ENCODE results near the gene GRAMD1A.

DNA sequence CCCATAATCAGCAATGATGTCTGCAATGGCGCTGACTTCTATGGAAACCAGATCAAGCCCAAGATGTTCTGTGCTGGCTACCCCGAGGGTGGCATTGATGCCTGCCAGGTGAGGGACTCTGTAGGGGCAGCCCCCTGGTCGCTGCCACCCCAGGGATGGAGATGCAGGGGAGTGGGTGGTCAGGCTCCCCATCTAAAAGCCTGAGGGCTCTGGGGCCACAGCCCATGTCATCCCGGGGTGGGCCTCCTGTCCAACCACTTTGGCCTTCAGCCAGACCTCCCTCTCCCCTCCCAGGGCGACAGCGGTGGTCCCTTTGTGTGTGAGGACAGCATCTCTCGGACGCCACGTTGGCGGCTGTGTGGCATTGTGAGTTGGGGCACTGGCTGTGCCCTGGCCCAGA is 65.5 kb downstream of the GRAMD1A start:
- TF ChIP-seq, protein P1, sequence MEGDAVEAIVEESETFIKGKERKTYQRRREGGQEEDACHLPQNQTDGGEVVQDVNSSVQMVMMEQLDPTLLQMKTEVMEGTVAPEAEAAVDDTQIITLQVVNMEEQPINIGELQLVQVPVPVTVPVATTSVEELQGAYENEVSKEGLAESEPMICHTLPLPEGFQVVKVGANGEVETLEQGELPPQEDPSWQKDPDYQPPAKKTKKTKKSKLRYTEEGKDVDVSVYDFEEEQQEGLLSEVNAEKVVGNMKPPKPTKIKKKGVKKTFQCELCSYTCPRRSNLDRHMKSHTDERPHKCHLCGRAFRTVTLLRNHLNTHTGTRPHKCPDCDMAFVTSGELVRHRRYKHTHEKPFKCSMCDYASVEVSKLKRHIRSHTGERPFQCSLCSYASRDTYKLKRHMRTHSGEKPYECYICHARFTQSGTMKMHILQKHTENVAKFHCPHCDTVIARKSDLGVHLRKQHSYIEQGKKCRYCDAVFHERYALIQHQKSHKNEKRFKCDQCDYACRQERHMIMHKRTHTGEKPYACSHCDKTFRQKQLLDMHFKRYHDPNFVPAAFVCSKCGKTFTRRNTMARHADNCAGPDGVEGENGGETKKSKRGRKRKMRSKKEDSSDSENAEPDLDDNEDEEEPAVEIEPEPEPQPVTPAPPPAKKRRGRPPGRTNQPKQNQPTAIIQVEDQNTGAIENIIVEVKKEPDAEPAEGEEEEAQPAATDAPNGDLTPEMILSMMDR (IDR thresholded peaks at IDR 0.05; ENCODE audit: control extremely low read depth in 1 of 3, insufficient read depth in 1 of 3, low read depth in 1 of 3, low read length in 3 of 3): no peak
- TF ChIP-seq, protein P2, sequence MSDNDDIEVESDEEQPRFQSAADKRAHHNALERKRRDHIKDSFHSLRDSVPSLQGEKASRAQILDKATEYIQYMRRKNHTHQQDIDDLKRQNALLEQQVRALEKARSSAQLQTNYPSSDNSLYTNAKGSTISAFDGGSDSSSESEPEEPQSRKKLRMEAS (IDR thresholded peaks at IDR 0.05): no peak
- TF ChIP-seq YY1 (IDR thresholded peaks at IDR 0.05; ENCODE audit: low read depth, low read length): no peak
- TF ChIP-seq POLR2A (IDR thresholded peaks at IDR 0.05; ENCODE audit: control extremely low read depth in 1 of 2, low read depth in 2 of 2, low read length in 2 of 2): no peak
- TF ChIP-seq ASH2L (IDR thresholded peaks at IDR 0.05; ENCODE audit: low read length): no peak
- TF ChIP-seq BRCA1 (IDR thresholded peaks at IDR 0.05; ENCODE audit: low read depth, low read length): no peak
- TF ChIP-seq SIN3A (conservative IDR thresholded peaks at IDR 0.05 in 1 of 2, IDR thresholded peaks at IDR 0.05 in 1 of 2; ENCODE audit: low read depth in 1 of 2, low read length in 2 of 2): no peak
- TF ChIP-seq SRF (IDR thresholded peaks at IDR 0.05; ENCODE audit: low read depth, low read length): no peak
- no peak for TF ChIP-seq CEBPB (IDR thresholded peaks at IDR 0.05; ENCODE audit: low read depth, low read length)
- no peak for TF ChIP-seq TAF7 (optimal IDR thresholded peaks at IDR 0.05; ENCODE audit: borderline replicate concordance, low read depth, low read length)
- TF ChIP-seq BACH1 (IDR thresholded peaks at IDR 0.05; ENCODE audit: low read length): no peak
- TF ChIP-seq RFX5 (IDR thresholded peaks at IDR 0.05; ENCODE audit: borderline replicate concordance, low read depth, low read length): no peak
- TF ChIP-seq EP300 (IDR thresholded peaks at IDR 0.05; ENCODE audit: borderline replicate concordance in 1 of 2, low read depth in 2 of 2, low read length in 2 of 2): no peak

All from H1 (cell line).